GM11168 (cell line): Measurements from ENCODE around the gene TEAD2.
"Not testable (repeated sequence)": the region's sequence is repeated elsewhere in the genome, so short reads cannot be mapped to it uniquely, and the experiment has no call there.

Experiments used
- in situ Hi-C: fragments of 300-500 bp; cut with MboI; formaldehyde crosslinking; loops from one replicate; pipeline ENCODE4 v1.12.0; 2022; ENCODE audit warnings: low sequenced_read_pairs; ENCODE audit not compliant: unreplicated experiment

The TEAD2 gene

DNA sequence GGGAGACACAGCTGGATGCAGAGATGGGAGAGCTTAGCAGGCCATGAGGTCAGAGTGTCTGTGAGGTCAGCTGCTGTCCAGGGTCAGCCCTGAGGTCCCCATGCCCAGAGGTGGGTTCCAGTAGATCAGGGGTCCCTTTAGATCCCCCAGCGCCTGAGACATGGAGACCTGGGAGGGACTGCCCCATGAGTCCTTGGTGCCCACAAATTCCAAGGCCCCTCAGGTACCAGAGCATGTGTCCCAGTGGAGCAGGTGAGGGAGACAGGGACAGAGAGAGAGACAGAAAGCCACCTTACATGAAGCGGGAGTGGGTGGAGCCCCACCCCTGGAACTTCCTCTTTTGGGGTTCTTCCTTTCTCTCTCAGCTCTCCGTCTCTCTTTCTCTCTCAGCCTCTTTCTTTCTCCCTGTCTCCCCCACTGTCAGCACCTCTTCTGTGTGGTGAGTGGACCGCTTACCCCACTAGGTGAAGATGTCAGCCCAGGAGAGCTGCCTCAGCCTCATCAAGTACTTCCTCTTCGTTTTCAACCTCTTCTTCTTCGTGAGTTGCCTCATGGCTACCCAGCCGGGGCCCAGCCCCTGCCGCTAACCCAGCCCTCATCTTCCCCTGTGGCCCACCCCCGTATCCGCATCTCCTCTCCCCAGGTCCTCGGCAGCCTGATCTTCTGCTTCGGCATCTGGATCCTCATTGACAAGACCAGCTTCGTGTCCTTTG is 27.0 kb downstream of the TEAD2 start, which contains the start of gene CD37:
Gene CD37 (plus strand): TSS at position 336 of the 713 bp plus-strand sequence. CDS start 135 bp downstream, at position 471.
- in situ Hi-C loops = no loop called here

GRCh38 chr19:49333811-49334288 is 28.4 kb downstream of the TEAD2 start:
- in situ Hi-C loops = no loop called here

DNA sequence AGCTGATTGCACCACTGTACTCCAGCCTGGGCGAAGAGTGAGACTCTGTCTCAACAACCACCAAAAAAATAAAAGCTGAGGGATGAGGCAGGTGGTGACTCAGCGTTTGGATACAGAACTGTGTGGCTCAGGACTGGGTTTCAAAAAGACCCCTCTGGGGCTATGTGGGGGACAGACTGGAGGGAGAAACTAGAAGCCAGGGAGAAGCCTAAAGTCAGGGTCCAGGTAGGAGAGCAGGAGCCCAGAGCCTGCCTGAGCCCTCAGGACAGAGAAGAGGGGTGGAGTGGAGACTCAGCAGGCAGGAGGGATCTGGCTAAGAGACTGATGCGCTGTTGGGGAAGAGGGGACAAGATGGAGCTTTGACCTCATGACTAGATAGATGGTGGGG is 28.8 kb downstream of the TEAD2 start:
- in situ Hi-C loops = no loop called here

DNA sequence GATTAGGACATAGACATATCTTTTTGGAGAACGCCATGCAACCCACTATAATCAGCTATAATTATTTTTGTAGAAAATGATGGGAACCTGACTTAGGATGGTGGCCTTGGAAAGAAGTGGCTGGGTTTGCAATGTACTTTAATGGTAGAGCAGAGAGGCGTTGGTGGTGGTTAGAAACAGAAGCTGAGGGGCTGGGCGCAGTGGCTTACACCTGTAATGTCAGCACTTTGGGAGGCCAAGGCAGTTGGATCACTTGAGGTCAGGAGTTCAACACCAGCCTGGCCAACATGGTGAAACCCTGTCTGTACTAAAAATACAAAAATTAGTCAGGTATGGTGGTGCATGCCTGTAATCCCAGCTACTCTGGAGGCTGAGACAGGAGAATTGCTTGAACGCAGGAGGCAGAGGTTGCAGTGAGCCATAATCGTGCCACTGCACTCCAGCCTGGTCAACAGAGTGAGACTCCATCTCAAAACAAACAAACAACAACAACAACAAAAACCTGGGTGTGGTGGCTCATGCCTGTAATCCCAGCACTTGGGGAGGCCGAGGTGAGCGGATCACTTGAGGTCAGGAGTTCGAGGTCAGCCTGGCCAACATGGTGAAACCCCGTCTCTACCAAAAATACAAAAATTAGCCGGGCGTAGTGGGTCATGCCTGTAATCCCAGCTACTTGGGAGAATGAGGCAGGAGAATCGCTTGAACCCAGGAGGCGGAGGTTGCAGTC is 29.4 kb downstream of the TEAD2 start:
- in situ Hi-C loops = not testable (repeated sequence)

- in situ Hi-C loops = no loop called here
These were observed 30.6 kb downstream of the TEAD2 start for GRCh38 chr19:49331616-49332055.

DNA sequence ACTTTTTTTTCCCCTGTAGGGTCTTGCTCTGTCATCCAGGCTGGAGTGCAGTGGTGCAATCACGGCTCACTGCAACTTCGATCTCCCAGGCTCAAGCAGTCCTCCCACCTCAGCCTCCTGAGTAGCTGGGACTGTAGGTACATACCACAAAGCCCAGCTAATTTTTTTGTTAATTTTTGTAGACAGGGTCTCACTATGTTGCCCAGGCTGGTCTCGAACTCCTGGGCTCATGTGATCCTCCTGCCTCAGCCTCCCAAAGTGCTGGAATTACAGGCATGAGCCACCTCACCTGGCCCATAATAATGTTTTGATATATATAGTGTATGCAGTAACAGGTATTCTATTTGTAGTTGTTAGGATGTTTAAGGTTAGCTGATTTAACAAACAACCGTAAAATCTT is 31.0 kb downstream of the TEAD2 start:
- in situ Hi-C loops = not testable (repeated sequence)

DNA sequence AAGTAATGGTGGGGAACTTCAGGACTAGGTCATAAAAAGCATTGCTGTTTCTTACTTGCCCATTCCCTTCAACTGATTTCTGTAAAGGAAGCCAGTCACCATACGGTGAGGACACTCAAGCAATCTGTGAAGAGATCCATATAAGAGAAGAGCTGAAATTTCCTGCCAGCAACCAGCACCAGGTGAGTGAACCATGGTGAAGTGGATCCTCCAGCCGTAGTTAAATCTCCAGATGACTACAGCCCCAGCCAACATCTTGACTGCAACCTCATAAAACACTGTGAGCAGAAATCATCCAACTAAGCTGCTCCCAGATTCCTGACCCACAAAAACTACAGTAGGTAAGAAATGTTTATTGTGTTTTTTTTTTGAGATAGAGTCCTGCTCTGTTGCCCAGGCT is 33.5 kb downstream of the TEAD2 start:
- in situ Hi-C loops = no loop called here

DNA sequence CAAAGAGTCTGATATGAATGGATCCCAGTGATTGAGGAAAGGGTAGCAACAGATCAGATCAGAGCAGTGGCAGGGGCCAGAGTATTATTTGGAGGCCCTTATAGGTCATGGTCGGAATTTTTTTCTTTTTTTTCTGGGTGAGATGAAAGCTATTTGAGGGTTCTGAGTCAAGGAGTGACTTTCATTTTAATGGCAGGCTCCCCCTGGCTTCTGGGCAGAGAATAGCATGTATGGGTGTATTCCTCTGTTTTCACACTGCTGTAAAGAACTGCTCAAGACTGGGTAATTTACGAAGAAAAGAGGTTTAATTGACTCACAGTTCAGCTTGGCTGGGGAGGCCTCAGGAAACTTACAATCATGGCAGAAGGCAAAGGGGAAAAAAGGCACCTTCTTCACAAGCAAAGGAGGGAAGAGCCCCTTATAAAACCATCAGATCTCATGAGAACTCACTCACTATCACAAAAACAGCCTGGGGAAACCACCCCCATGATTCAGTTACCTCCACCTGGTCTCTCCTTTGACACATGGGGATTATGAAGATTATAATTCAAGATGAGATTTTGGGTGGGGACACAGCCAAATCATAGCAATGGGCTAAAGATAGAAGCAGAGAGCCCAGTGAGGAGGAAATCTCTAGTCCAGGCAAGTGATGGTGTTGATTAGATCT is 34.2 kb downstream of the TEAD2 start:
- in situ Hi-C loops = no loop called here

GRCh38 chr19:49326165-49326704 is 36.0 kb downstream of the TEAD2 start:
- in situ Hi-C loops = no loop called here

- in situ Hi-C loops = not testable (repeated sequence)
These were observed 36.5 kb downstream of the TEAD2 start for GRCh38 chr19:49325756-49326155.

DNA sequence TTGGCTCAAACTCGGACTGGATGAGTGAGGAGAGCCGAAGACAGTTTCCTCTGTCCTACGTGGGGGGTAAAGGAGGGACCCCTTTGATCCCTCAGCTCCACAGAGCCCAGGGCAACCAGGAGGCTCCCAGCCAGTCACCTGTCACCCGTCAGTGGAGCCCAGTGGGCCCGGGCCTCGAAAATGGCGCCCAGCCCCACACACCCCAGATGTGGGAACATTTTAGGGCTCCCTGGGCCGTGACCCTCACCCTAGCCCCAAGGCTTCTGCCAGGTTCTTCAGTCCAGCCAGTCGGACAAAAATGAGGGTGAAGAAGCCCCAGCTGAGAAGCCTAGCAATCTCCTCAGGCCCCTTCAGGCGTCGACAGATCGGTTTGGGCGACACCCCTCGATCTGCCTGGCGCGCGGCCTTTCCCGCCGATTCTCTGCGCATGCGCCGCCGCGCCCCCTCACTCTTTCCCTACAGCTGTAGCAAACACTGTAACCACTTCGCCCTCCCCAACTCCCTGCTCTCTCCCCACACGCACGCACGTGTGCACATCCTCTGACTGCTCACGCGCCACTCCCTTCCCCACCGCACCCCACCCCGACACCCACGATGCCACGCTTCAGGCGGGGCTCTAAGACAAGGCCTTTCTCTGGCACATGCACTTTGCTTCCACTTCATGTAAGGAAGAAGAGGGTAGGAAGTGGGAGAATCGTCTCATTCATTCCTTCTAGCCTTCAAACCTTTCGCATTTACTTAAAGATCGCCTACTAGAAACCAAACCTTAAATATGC is 37.2 kb downstream of the TEAD2 start, which contains the start of gene SLC6A16:
Gene SLC6A16 (minus strand): TSS at position 391 of the 776 bp plus-strand sequence. CDS start 13,844 bp downstream, outside the sequence.
- in situ Hi-C loops = no loop called here

- in situ Hi-C loops = no loop called here
These were observed 43.9 kb downstream of the TEAD2 start for GRCh38 chr19:49318296-49318695.

GRCh38 chr19:49316284-49316683 is 45.9 kb downstream of the TEAD2 start:
- in situ Hi-C loops = no loop called here

DNA sequence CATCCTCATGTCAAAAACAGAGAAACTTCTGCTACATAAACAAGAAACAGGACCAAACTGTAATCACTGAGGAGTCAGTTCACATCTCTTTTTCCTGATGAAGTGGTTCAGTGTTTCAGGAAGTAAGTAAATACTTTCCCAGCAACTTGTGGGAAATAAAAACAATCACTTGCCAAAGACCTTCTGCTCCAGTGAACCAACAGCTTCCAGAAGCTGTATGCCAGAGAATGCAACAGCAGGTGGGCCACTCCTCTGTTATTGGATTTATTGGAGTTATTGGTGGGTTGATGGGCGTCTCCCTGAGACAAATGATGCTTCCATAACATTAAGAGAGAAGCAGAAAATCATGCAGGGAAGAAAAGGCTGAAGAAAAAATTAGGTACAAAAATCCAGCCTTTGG is 47.1 kb downstream of the TEAD2 start:
- in situ Hi-C loops = no loop called here

GRCh38 chr19:49309087-49309486 is 53.1 kb downstream of the TEAD2 start:
- in situ Hi-C loops = no loop called here

GRCh38 chr19:49306734-49307133 is 55.5 kb downstream of the TEAD2 start:
- in situ Hi-C loops = not testable (repeated sequence)

GRCh38 chr19:49301866-49302252 is 60.4 kb downstream of the TEAD2 start:
- in situ Hi-C loops = no loop called here

- in situ Hi-C loops = no loop called here
These were observed 60.9 kb downstream of the TEAD2 start for GRCh38 chr19:49301165-49301865.

DNA sequence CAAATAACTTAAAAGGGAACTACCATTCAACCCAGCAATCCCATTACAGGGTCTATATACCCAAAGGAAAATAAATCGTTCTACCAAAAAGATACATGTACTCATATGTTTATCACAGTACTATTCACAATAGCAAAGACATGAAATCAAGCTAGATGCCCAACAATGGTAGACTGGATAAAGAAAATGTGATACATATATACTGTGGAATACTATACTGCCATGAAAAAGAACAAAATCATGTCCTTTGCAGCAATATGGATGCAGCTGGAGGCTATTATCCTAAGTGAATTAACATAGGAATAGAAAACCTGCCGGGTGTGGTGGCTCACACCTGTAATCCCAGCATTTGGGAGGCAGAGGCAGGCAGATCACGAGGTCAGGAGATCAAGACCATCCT is 63.6 kb downstream of the TEAD2 start:
- in situ Hi-C loops = not testable (repeated sequence)
